Gastroesophageal sphincter (tissue), 2 donors: Measurements from ENCODE around the gene CPM.

Source experiments
- POLR2A ChIP-seq, 2 donors: fragments of 450-650 bp; IDR thresholded peaks; one replicate each; pipeline ENCODE4 v1.6.1; 2017; ENCODE audit warnings: antibody characterized with exemption in 2 of 2, mild to moderate bottlenecking in 2 of 2, moderate library complexity in 1 of 2
- POLR2AphosphoS5 ChIP-seq: sonication (generic); formaldehyde crosslinking; IDR thresholded peaks from one replicate; pipeline ENCODE4 v1.6.1; 2017; ENCODE audit warnings: antibody characterized with exemption

DNA sequence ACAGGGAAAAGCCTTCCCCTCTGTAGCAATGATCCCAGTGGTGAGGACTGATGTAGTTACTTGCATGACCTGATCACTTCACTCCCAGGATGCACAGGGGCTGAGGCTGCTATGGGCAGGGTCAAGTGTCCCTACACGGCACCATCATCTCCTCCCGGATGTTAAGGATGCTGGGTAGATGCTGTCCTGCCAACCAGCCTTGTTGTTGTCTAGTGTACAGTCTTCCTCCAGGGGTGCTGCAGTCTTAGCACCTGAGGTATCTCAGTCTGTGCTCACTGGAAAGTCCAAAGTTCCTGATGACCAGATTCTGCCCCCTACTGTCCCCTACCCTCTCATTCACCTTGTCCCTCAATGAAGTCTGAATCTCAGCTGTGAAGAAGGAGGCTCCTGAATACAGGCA, 20.1 kb downstream of the CPM start:
- TF ChIP-seq POLR2A (IDR thresholded peaks at IDR 0.05) (no peak), POLR2AphosphoS5 (no peak)
